Measurements from ENCODE around the gene ETV7.

- TF ChIP-seq CTCF (IDR thresholded peaks at IDR 0.05) (no peak), POLR2A (IDR thresholded peaks at IDR 0.05) (no peak)
Observed at GRCh38 chr6:36431197-36431596, 43.7 kb upstream of the ETV7 start.

All from prostate gland (tissue), 2 donors.